T-cell (primary cell): Measurements from ENCODE around the gene CREB3L2. TPM values are rescaled to one million over a fixed set of nuclear protein-coding genes. Genes with fewer than 3 reads are reported as not detected.

Experiments used
- ATAC-seq, 4 experiments: fragments of 200-7000 bp in 3 of 4; fragments of 150-1000 bp in 1 of 4; cut with Tn5 transposase; replicated peaks in 1 of 4; 1 replicate in 3 of 4; 2 replicates in 1 of 4; pipeline ENCODE4 v1.10.0; 2021; ENCODE audit warnings: moderate library complexity in 3 of 4, mild to moderate bottlenecking in 2 of 4, moderate number of reproducible peaks in 1 of 4
- CTCF ChIA-PET, 2 donors: fragments of 300-600 bp; sonication (Branson Sonifier 250); formaldehyde crosslinking; loops; one replicate each; lab custom pipeline; 2022; ENCODE audit warnings: antibody characterized with exemption in 2 of 2; lab: Charles Lee
- POLR2A ChIA-PET, 2 donors: fragments of 300-600 bp; sonication (Branson Sonifier 250); formaldehyde crosslinking; loops; one replicate each; lab custom pipeline; 2022; ENCODE audit warnings: antibody characterized with exemption in 2 of 2; lab: Charles Lee
- DNase-seq, 35 experiments: peaks; one replicate each; pipeline versions ENCODE4 v3.0.0 to v3.0.0-alpha.2; 2013 to 2023
- H3K27ac ChIP-seq: one replicate; pipeline ENCODE4 v1.5.1; 2013; ENCODE audit warnings: low read length
- H3K27me3 ChIP-seq, 2 experiments: replicated peaks in 1 of 2; 1 replicate in 1 of 2; 2 replicates in 1 of 2; pipeline versions ENCODE4 v1.6.1 to v1.7.0; 2013; ENCODE audit warnings: low read length in 1 of 2, mixed read lengths in 1 of 2; ENCODE audit not compliant: control insufficient read depth in 2 of 2, insufficient read depth in 2 of 2; ENCODE audit errors: extremely low read depth in 1 of 2
- H3K36me3 ChIP-seq, 2 donors: 1 replicate in 1 of 2; 2 replicates in 1 of 2; pipeline versions ENCODE4 v1.6.1 to v1.7.0; 2013; ENCODE audit warnings: low read length in 1 of 2; ENCODE audit not compliant: control insufficient read depth in 2 of 2, insufficient read depth in 1 of 2; ENCODE audit errors: extremely low read depth in 1 of 2
- H3K4me1 ChIP-seq, 2 experiments: 1 replicate in 1 of 2; 2 replicates in 1 of 2; pipeline versions ENCODE4 v1.6.1 to v1.7.0; 2013; ENCODE audit warnings: low read length in 2 of 2, mixed read lengths in 1 of 2; ENCODE audit not compliant: insufficient read depth in 2 of 2, control insufficient read depth in 1 of 2; ENCODE audit errors: extremely low read depth in 1 of 2
- H3K4me3 ChIP-seq, 2 donors: 1 replicate in 1 of 2; 2 replicates in 1 of 2; pipeline versions ENCODE4 v1.5.1 to v1.7.0; 2013; ENCODE audit warnings: mild to moderate bottlenecking in 2 of 2, low read length in 1 of 2, moderate library complexity in 1 of 2; ENCODE audit not compliant: control insufficient read depth in 1 of 2; ENCODE audit errors: extremely low read depth in 1 of 2
- H3K9me3 ChIP-seq: 2 replicates; pipeline ENCODE4 v1.7.0; 2013
- H3K27ac Mint-ChIP-seq, 2 donors: one replicate each; pipeline ENCODE4 v1.8.0; 2020 to 2021; ENCODE audit warnings: mild to moderate bottlenecking in 2 of 2, mixed read lengths in 2 of 2
- H3K27me3 Mint-ChIP-seq, 2 donors: one replicate each; pipeline ENCODE4 v1.8.0; 2021 to 2022; ENCODE audit warnings: mixed read lengths in 2 of 2
- H3K36me3 Mint-ChIP-seq: one replicate; pipeline ENCODE4 v1.8.0; 2021; ENCODE audit warnings: mixed read lengths
- H3K4me1 Mint-ChIP-seq, 3 donors: one replicate each; pipeline ENCODE4 v1.8.0; 2020 to 2022; ENCODE audit warnings: mixed read lengths in 3 of 3, mild to moderate bottlenecking in 1 of 3
- H3K4me3 Mint-ChIP-seq, 3 donors: one replicate each; pipeline ENCODE4 v1.8.0; 2020 to 2022; ENCODE audit warnings: mild to moderate bottlenecking in 3 of 3, mixed read lengths in 3 of 3, moderate library complexity in 3 of 3
- H3K9me3 Mint-ChIP-seq, 3 donors: one replicate each; pipeline ENCODE4 v1.8.0; 2020 to 2022; ENCODE audit warnings: mixed read lengths in 3 of 3
- WGBS: methylation state at CpG from one replicate; pipeline ENCODE4 v1.1.5; 2013; ENCODE audit warnings: missing lambda C conversion rate; ENCODE audit not compliant: insufficient coverage; 5-methylcytosine and 5-hydroxymethylcytosine counted together
- total RNA-seq, 35 experiments: library from RNA in 6 of 35; stranded (reverse) in 6 of 35; fragments of 120-200 nt in 1 of 35; gene quantifications; one replicate each; pipeline versions ENCODE4 v1.2.1 to v1.2.4 and lab custom pipeline; 2013 to 2026

CREB3L2 gene
- total RNA-seq, 5 donors from 2014 or later (not counting 1 experiment from before 2014, with no cell fraction given), result 21.1 to 40.8 (median 28.9) TPM

GRCh38 chr7:137850571-137850970 lies 151.3 kb downstream of the CREB3L2 start:
- POLR2A ChIA-PET, result interaction anchor here in 1 of 2 donors (0.6 kb wide), 1 partner anchor 178 kb away, joined by 3 read pairs; no protein-coding TSS in a partner anchor
- no peak overlapping the region for H3K4me3 Mint-ChIP-seq
- H3K27me3 Mint-ChIP-seq, result peaks cover 17 to 23% of the 10 kb centered on the region in 2 donors
- H3K27ac Mint-ChIP-seq, result no peak overlapping the region
- CTCF ChIA-PET, result no interaction called here
- ATAC-seq (no peak), DNase-seq (no peak)
- peaks cover 1% of the 10 kb centered on the region for H3K36me3 Mint-ChIP-seq
- H3K27me3 ChIP-seq, result peaks cover 10 to 19% of the 10 kb centered on the region in 2 experiments
- no peak overlapping the region for H3K27ac ChIP-seq
- H3K36me3 ChIP-seq, result no peaks in the 10 kb centered on the region
- peaks cover 0 to 9% (median 9%) of the 10 kb centered on the region in 3 donors for H3K4me1 Mint-ChIP-seq
- peaks cover 0 to 13% of the 10 kb centered on the region in 2 experiments for H3K4me1 ChIP-seq
- no peak overlapping the region for H3K4me3 ChIP-seq
- no peaks in the 10 kb centered on the region for H3K9me3 ChIP-seq
- no CpG with 5 or more reads among the region's 2 CpGs for WGBS
- no peaks in the 10 kb centered on the region for H3K9me3 Mint-ChIP-seq

- Histone ChIP-seq H3K4me3 (no peak overlapping the region), H3K27me3 (peaks cover 10 to 34% of the 10 kb centered on the region in 2 experiments), H3K9me3 (no peaks in the 10 kb centered on the region), H3K27ac (no peak overlapping the region), H3K36me3 (no peaks in the 10 kb centered on the region), H3K4me1 (peaks cover 0 to 13% of the 10 kb centered on the region in 2 experiments)
- ChIA-PET POLR2A (no interaction called here), CTCF (no interaction called here)
- DNase-seq, result no peak
- no peak overlapping the region for H3K27ac Mint-ChIP-seq
- ATAC-seq, result no peak
- peaks cover 0 to 9% (median 9%) of the 10 kb centered on the region in 3 donors for H3K4me1 Mint-ChIP-seq
- H3K9me3 Mint-ChIP-seq, result no peaks in the 10 kb centered on the region
- peaks cover 39 to 48% of the 10 kb centered on the region in 2 donors for H3K27me3 Mint-ChIP-seq
- H3K4me3 Mint-ChIP-seq, result peak overlapping the region in 2 of 3 donors; percentile 15 to 37
- no peaks in the 10 kb centered on the region for H3K36me3 Mint-ChIP-seq
- WGBS, result 75% methylated on average over 6 of the region's 8 CpGs
These were observed 153.8 kb downstream of the CREB3L2 start for GRCh38 chr7:137848095-137848494.

- CTCF ChIA-PET, result no interaction called here
- no peaks in the 10 kb centered on the region for H3K36me3 Mint-ChIP-seq
- peak overlapping the region; percentile 15 to 39 (median 37) for H3K4me3 Mint-ChIP-seq
These were observed 154.3 kb downstream of the CREB3L2 start for GRCh38 chr7:137847568-137848050.

GRCh38 chr7:137846827-137847567 lies 154.9 kb downstream of the CREB3L2 start, which contains the start of gene DGKI:
TSS of gene DGKI (minus strand) at chr7:137846974.
- Histone ChIP-seq H3K4me1 (peaks cover 0 to 13% of the 10 kb centered on the region in 2 experiments), H3K9me3 (no peaks in the 10 kb centered on the region), H3K36me3 (no peaks in the 10 kb centered on the region), H3K27ac (no peak within 1 kb of the TSS), H3K4me3 (peak within 1 kb of the TSS; percentile 6 to 11), H3K27me3 (peaks cover 8 to 34% of the 10 kb centered on the region in 2 experiments)
- DNase-seq (no peak), ATAC-seq (peak in 2 of 4 experiments; percentile 16 to 40)
- Mint-ChIP-seq H3K4me1 (peaks cover 0 to 9% (median 9%) of the 10 kb centered on the region in 3 donors), H3K9me3 (no peaks in the 10 kb centered on the region), H3K27me3 (peaks cover 40 to 53% of the 10 kb centered on the region in 2 donors), H3K27ac (no peak within 1 kb of the TSS), H3K36me3 (no peaks in the 10 kb centered on the region), H3K4me3 (peak within 1 kb of the TSS; percentile 58 to 64 (median 59))
- ChIA-PET CTCF (no interaction called here), POLR2A (no interaction called here)
- WGBS, result 4% methylated on average over 66 of the region's 66 CpGs

More at GRCh38 chr7:137847568-137848050, 154.3 kb downstream of the CREB3L2 start:
- DNase-seq (no peak), ATAC-seq (no peak)
- Mint-ChIP-seq H3K4me1 (peaks cover 0 to 9% (median 9%) of the 10 kb centered on the region in 3 donors), H3K27ac (no peak overlapping the region), H3K9me3 (no peaks in the 10 kb centered on the region), H3K27me3 (peaks cover 40 to 50% of the 10 kb centered on the region in 2 donors)
- Histone ChIP-seq H3K36me3 (no peaks in the 10 kb centered on the region), H3K27ac (no peak overlapping the region), H3K27me3 (peaks cover 10 to 34% of the 10 kb centered on the region in 2 experiments), H3K9me3 (no peaks in the 10 kb centered on the region), H3K4me1 (peaks cover 0 to 13% of the 10 kb centered on the region in 2 experiments), H3K4me3 (no peak overlapping the region)
- POLR2A ChIA-PET, result no interaction called here
- 6% methylated on average over 12 of the region's 18 CpGs for WGBS

- WGBS, result 2% methylated on average over 47 of the region's 47 CpGs
- H3K9me3 ChIP-seq, result no peaks in the 10 kb centered on the region
- Mint-ChIP-seq H3K9me3 (no peaks in the 10 kb centered on the region), H3K36me3 (no peaks in the 10 kb centered on the region), H3K4me1 (peaks cover 0 to 9% (median 9%) of the 10 kb centered on the region in 3 donors), H3K27ac (no peak overlapping the region), H3K4me3 (no peak overlapping the region), H3K27me3 (peaks cover 40 to 58% of the 10 kb centered on the region in 2 donors)
- ATAC-seq, result peak; percentile 46 to 61 (median 52)
- DNase-seq, result peak in 4 of 35 experiments; percentile 1 to 13 (median 8)
- no peak overlapping the region for H3K27ac ChIP-seq
- ChIA-PET CTCF (no interaction called here), POLR2A (no interaction called here)
- peak overlapping the region in 1 of 2 donors; percentile 7 for H3K4me3 ChIP-seq
- H3K4me1 ChIP-seq, result peaks cover 0 to 13% of the 10 kb centered on the region in 2 experiments
- peaks cover 8 to 34% of the 10 kb centered on the region in 2 experiments for H3K27me3 ChIP-seq
- H3K36me3 ChIP-seq, result no peaks in the 10 kb centered on the region
These were observed 155.4 kb downstream of the CREB3L2 start for GRCh38 chr7:137846549-137846826.

- ChIA-PET CTCF (no interaction called here), POLR2A (interaction anchor here in 1 of 2 donors (0.6 kb wide), 1 partner anchor 61 kb away, joined by 4 read pairs; no protein-coding TSS in a partner anchor)
- Mint-ChIP-seq H3K27ac (no peak overlapping the region), H3K4me1 (peaks cover 0 to 9% (median 9%) of the 10 kb centered on the region in 3 donors), H3K36me3 (no peaks in the 10 kb centered on the region), H3K4me3 (no peak overlapping the region), H3K27me3 (peaks cover 44 to 65% of the 10 kb centered on the region in 2 donors), H3K9me3 (no peaks in the 10 kb centered on the region)
- no peak overlapping the region for H3K4me3 ChIP-seq
- ATAC-seq (no peak), DNase-seq (no peak)
- H3K36me3 ChIP-seq, result no peaks in the 10 kb centered on the region
- H3K27me3 ChIP-seq, result peaks cover 8 to 34% of the 10 kb centered on the region in 2 experiments
- 85% methylated on average over 4 of the region's 8 CpGs for WGBS
- no peaks in the 10 kb centered on the region for H3K9me3 ChIP-seq
- H3K4me1 ChIP-seq, result peaks cover 0 to 13% of the 10 kb centered on the region in 2 experiments
- H3K27ac ChIP-seq, result no peak overlapping the region
These were observed 157.0 kb downstream of the CREB3L2 start for GRCh38 chr7:137844677-137845425.
